ENCODE measurements around the gene EIF3K.

EIF3K gene

GRCh38 chr19:38638461-38638860, 19.5 kb downstream of the EIF3K start:
- Histone ChIP-seq H3K9me3 (ENCODE audit: control insufficient read depth, insufficient read depth, low read depth, low read length) (no peaks in the 10 kb centered on the region), H3K9ac (ENCODE audit: low read length) (no peak overlapping the region), H3K4me3 (ENCODE audit: low read depth, low read length) (no peak overlapping the region), H3K4me1 (ENCODE audit: control insufficient read depth, insufficient read depth, low read length) (peaks cover 27% of the 10 kb centered on the region), H3K27ac (ENCODE audit: low read depth, low read length) (peak overlapping the region; percentile 9; the same call in 1 of the 2 replicates), H3K27me3 (ENCODE audit: control insufficient read depth, insufficient read depth, low read length) (no peaks in the 10 kb centered on the region), H3K36me3 (ENCODE audit: control insufficient read depth, insufficient read depth, low read length) (peaks cover 23% of the 10 kb centered on the region)

DNA sequence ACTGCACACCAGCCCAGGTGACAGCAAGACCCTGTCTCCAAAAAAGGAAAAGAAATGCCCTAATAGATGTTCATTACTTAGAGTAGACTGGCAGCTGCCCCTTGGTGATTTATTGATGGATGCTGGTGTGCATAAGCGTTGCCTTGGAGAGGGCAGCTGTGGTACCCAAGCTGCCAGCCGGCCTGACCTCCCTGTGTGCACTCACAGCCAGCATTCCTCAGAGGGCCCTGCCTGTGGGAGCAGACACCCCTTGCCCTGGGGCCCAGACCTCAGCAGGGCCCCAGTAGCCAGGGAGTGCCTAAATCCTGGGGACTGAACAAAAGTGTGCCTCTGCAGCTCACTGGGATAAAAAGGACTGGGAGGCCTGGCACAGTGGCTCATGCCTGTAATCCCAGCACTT, 20.7 kb downstream of the EIF3K start:
- H3K4me1 ChIP-seq (ENCODE audit: control insufficient read depth, insufficient read depth, low read length): peaks cover 27% of the 10 kb centered on the region
- H3K9me3 ChIP-seq (ENCODE audit: control insufficient read depth, insufficient read depth, low read depth, low read length): no peaks in the 10 kb centered on the region
- H3K36me3 ChIP-seq (ENCODE audit: control insufficient read depth, insufficient read depth, low read length): peaks cover 20% of the 10 kb centered on the region
- H3K27me3 ChIP-seq (ENCODE audit: control insufficient read depth, insufficient read depth, low read length): no peaks in the 10 kb centered on the region
- H3K27ac ChIP-seq (ENCODE audit: low read depth, low read length): no peak overlapping the region
- H3K9ac ChIP-seq (ENCODE audit: low read length): no peak overlapping the region
- no peak overlapping the region for H3K4me3 ChIP-seq (ENCODE audit: low read depth, low read length)

GRCh38 chr19:38640368-38640767, 21.4 kb downstream of the EIF3K start:
- Histone ChIP-seq H3K9me3 (ENCODE audit: control insufficient read depth, insufficient read depth, low read depth, low read length) (no peaks in the 10 kb centered on the region), H3K4me1 (ENCODE audit: control insufficient read depth, insufficient read depth, low read length) (peaks cover 30% of the 10 kb centered on the region), H3K36me3 (ENCODE audit: control insufficient read depth, insufficient read depth, low read length) (peaks cover 14% of the 10 kb centered on the region), H3K27ac (ENCODE audit: low read depth, low read length) (no peak overlapping the region), H3K4me3 (ENCODE audit: low read depth, low read length) (no peak overlapping the region), H3K27me3 (ENCODE audit: control insufficient read depth, insufficient read depth, low read length) (no peaks in the 10 kb centered on the region), H3K9ac (ENCODE audit: low read length) (no peak overlapping the region)

DNA sequence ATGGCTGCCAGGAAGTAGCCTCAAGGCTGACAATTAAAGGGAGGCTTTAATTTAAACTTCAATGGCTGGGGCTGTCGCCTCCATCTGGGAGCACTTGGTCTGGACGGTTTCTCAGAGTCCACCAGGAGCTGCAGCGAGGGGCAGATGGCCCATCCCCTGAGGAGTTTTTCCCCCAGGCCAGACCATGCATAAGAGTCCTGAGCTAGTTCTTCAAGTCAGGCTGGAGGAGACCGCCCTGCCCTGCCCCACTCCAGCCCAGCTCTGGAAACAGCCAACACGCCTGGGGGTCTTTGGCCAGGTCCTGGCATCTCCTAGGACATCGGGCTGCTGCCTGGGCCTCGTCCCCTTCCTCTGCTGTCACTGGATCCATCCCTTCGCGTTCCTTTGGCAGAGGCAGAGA, 23.2 kb downstream of the EIF3K start:
- Histone ChIP-seq H3K9me3 (ENCODE audit: control insufficient read depth, insufficient read depth, low read depth, low read length) (no peaks in the 10 kb centered on the region), H3K36me3 (ENCODE audit: control insufficient read depth, insufficient read depth, low read length) (no peaks in the 10 kb centered on the region), H3K27me3 (ENCODE audit: control insufficient read depth, insufficient read depth, low read length) (no peaks in the 10 kb centered on the region), H3K4me1 (ENCODE audit: control insufficient read depth, insufficient read depth, low read length) (peaks cover 19% of the 10 kb centered on the region), H3K4me3 (ENCODE audit: low read depth, low read length) (no peak overlapping the region), H3K27ac (ENCODE audit: low read depth, low read length) (no peak overlapping the region), H3K9ac (ENCODE audit: low read length) (no peak overlapping the region)

- no peaks in the 10 kb centered on the region for H3K9me3 ChIP-seq (ENCODE audit: control insufficient read depth, insufficient read depth, low read depth, low read length)
- no peak overlapping the region for H3K27ac ChIP-seq (ENCODE audit: low read depth, low read length)
- H3K4me3 ChIP-seq (ENCODE audit: low read depth, low read length): no peak overlapping the region
These were observed 25.7 kb downstream of the EIF3K start for GRCh38 chr19:38644719-38645118.

DNA sequence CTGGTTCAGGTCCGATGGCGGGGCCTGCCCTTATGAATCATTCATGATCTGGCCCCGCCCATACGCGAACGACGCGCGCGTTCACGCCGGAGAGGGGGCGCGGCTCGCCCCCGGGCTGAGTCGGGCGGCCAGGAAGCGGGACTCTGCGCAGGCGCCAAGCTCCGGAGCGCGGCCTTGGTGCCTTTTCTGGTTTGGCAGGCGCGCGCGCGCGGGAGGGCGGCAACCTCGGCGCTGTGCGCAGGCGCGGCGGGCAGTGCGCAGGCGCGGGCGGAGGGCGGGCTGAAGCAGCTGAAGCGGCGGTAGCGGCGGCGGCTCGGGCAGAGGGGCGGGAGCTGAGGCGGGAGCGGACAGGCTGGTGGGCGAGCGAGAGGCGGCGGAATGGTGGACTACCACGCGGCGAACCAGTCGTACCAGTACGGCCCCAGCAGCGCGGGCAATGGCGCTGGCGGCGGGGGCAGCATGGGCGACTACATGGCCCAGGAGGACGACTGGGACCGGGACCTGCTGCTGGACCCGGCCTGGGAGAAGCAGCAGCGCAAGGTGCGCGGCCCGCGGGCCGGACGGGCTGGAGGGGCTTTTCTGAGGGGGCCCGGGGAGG, 28.5 kb downstream of the EIF3K start, which contains the start of gene ACTN4:
TSS of gene ACTN4 (plus strand) at position 282 of the 598 bp plus-strand sequence. CDS start at position 379, 97 bp downstream.
- no peaks in the 10 kb centered on the region for H3K27me3 ChIP-seq (ENCODE audit: control insufficient read depth, insufficient read depth, low read length)
- H3K27ac ChIP-seq (ENCODE audit: low read depth, low read length): peak within 1 kb of the TSS; percentile 84; the same call in 1 of the 2 replicates
- no peaks in the 10 kb centered on the region for H3K36me3 ChIP-seq (ENCODE audit: control insufficient read depth, insufficient read depth, low read length)
- peaks cover 41% of the 10 kb centered on the region for H3K4me1 ChIP-seq (ENCODE audit: control insufficient read depth, insufficient read depth, low read length)
- H3K4me3 ChIP-seq (ENCODE audit: low read depth, low read length): peak within 1 kb of the TSS; percentile 91
- peak within 1 kb of the TSS; percentile 92 for H3K9ac ChIP-seq (ENCODE audit: low read length)
- no peaks in the 10 kb centered on the region for H3K9me3 ChIP-seq (ENCODE audit: control insufficient read depth, insufficient read depth, low read depth, low read length)

More at GRCh38 chr19:38644719-38645118, 25.7 kb downstream of the EIF3K start:
- Histone ChIP-seq H3K36me3 (ENCODE audit: control insufficient read depth, insufficient read depth, low read length) (no peaks in the 10 kb centered on the region), H3K9ac (ENCODE audit: low read length) (no peak overlapping the region), H3K4me1 (ENCODE audit: control insufficient read depth, insufficient read depth, low read length) (peaks cover 22% of the 10 kb centered on the region), H3K27me3 (ENCODE audit: control insufficient read depth, insufficient read depth, low read length) (no peaks in the 10 kb centered on the region)

DNA sequence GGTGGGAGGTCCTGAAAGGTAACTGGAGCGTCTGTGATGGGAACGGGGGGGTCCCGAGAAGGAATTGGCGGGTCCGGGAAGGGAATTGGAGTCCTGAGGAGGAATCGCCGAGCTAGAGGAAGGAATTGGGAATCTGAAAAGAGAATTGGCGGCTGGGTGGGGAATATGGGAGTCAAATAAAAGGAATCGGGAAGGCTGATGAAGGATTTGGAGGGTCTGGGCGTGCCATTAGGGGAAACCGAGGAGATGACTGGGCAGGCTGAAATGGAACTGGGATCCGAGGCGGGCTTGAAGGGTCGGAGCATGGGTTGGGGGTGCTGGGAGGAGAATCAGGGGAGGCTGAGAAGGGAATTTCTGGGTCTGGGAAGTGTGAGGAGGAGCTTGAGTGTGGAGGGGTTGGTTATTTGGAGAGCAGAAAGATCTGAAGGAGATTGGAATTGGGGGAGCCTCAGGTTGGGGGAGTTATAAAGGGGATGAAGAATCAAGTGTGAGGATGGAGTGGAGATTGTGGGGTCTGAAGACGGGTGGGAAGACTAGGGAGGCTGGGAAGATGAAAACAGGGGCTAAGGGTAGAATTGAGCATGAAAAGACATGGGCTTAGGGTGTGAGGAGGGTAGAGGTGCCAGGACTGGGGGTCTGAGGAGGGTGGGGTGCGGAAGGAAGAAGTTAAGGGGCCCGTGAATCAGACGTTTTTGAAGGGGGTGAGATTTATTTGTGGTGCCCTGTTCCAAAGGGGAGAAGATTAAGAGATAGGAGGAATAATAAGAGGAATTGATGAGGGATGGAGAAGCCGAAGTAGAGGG, 29.2 kb downstream of the EIF3K start:
- Histone ChIP-seq H3K27ac (ENCODE audit: low read depth, low read length) (peak overlapping the region; percentile 84; the same call in 1 of the 2 replicates), H3K4me3 (ENCODE audit: low read depth, low read length) (peak overlapping the region; percentile 91), H3K4me1 (ENCODE audit: control insufficient read depth, insufficient read depth, low read length) (peaks cover 47% of the 10 kb centered on the region)

GRCh38 chr19:38648769-38649304, 29.8 kb downstream of the EIF3K start:
- Histone ChIP-seq H3K9ac (ENCODE audit: low read length) (peak overlapping the region; percentile 92), H3K4me1 (ENCODE audit: control insufficient read depth, insufficient read depth, low read length) (peaks cover 53% of the 10 kb centered on the region)

More for the DNA sequence above, 29.2 kb downstream of the EIF3K start:
- H3K36me3 ChIP-seq (ENCODE audit: control insufficient read depth, insufficient read depth, low read length): no peaks in the 10 kb centered on the region
- peak overlapping the region; percentile 92 for H3K9ac ChIP-seq (ENCODE audit: low read length)
- no peaks in the 10 kb centered on the region for H3K9me3 ChIP-seq (ENCODE audit: control insufficient read depth, insufficient read depth, low read depth, low read length)
- H3K27me3 ChIP-seq (ENCODE audit: control insufficient read depth, insufficient read depth, low read length): no peaks in the 10 kb centered on the region

DNA sequence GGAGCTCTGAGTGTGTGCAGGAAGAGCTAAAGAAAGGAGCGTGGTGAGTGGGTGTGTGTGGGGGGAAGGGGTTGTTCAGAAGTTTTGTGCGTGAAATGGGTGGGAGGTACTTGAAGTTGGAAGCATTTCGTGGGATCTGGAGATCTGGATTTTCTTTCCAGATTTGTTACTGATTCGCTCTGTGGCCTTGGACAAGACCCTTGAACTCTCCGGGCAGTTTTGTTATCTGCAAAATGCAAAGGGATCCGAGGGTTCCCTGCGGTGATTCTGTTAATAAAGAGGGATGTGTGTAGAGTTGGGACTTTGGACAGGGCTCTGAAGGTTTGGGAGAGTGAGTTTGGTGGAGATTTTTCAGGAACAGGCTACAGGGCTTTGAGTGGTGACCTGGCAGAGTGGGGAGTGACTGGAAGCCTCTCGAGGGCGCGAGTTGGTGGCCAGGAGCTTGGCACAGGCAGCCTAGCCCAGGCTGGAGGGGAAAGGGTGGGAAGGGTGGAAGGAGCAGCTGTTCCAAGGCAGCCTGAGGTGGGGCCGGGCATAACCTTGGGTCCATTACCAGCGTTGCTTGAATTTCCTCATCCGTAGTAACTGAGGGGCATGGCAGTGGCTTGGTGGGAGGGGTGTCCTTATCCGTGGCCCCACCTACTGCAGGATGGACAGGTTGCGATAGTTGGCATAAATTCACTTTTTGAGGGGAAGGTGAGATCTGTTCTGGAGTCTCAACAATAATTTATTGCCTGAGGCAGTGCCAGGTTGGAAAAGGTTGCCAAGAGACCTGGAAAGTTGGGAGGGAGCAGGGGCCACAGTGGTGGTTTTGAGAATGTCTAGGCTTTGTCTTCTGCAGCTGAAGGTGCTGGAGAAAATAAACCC, 30.6 kb downstream of the EIF3K start:
- no peaks in the 10 kb centered on the region for H3K36me3 ChIP-seq (ENCODE audit: control insufficient read depth, insufficient read depth, low read length)
- H3K4me3 ChIP-seq (ENCODE audit: low read depth, low read length): peak overlapping the region; percentile 91
- no peaks in the 10 kb centered on the region for H3K9me3 ChIP-seq (ENCODE audit: control insufficient read depth, insufficient read depth, low read depth, low read length)
- peak overlapping the region; percentile 84; the same call in 1 of the 2 replicates for H3K27ac ChIP-seq (ENCODE audit: low read depth, low read length)
- H3K4me1 ChIP-seq (ENCODE audit: control insufficient read depth, insufficient read depth, low read length): peaks cover 60% of the 10 kb centered on the region
- H3K9ac ChIP-seq (ENCODE audit: low read length): peak overlapping the region; percentile 92
- H3K27me3 ChIP-seq (ENCODE audit: control insufficient read depth, insufficient read depth, low read length): no peaks in the 10 kb centered on the region

More at GRCh38 chr19:38648769-38649304, 29.8 kb downstream of the EIF3K start:
- H3K36me3 ChIP-seq (ENCODE audit: control insufficient read depth, insufficient read depth, low read length): no peaks in the 10 kb centered on the region
- no peaks in the 10 kb centered on the region for H3K9me3 ChIP-seq (ENCODE audit: control insufficient read depth, insufficient read depth, low read depth, low read length)
- peak overlapping the region; percentile 84; the same call in 1 of the 2 replicates for H3K27ac ChIP-seq (ENCODE audit: low read depth, low read length)
- H3K27me3 ChIP-seq (ENCODE audit: control insufficient read depth, insufficient read depth, low read length): no peaks in the 10 kb centered on the region
- peak overlapping the region; percentile 91 for H3K4me3 ChIP-seq (ENCODE audit: low read depth, low read length)

DNA sequence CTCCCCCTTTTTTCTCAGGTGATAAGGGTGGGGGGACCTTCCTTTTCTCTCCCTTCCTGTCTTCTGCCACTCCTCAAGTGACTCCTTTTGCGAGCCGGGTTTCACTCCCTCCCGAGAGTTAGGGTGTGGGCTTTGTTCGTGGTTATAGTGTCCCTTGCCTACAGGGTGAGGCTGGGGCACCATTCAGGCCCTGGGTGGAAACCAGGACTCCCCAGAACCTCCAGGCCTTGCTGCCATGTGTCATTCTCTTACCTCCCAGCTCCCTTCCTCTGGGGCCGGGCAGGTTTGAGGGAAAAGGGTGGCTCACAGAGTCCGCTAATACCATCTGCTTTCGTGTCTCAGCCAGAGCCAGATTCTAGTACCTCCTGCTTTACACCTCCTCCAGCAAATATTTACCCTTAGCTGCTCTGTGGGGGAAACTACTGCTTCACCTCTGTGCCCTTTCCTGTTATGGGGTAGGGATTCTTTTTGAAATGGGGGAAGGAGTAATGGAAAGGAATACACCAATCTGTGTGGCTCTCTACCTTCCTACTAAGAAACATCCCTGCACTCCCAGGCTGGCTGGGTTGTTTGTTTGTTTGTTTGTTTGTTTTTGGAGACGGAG, 31.3 kb downstream of the EIF3K start:
- H3K4me1 ChIP-seq (ENCODE audit: control insufficient read depth, insufficient read depth, low read length): peaks cover 62% of the 10 kb centered on the region

More for the DNA sequence above, 31.3 kb downstream of the EIF3K start:
- Histone ChIP-seq H3K27me3 (ENCODE audit: control insufficient read depth, insufficient read depth, low read length) (no peaks in the 10 kb centered on the region), H3K9me3 (ENCODE audit: control insufficient read depth, insufficient read depth, low read depth, low read length) (no peaks in the 10 kb centered on the region), H3K9ac (ENCODE audit: low read length) (peak overlapping the region; percentile 92), H3K27ac (ENCODE audit: low read depth, low read length) (peak overlapping the region; percentile 58; the same call in 1 of the 2 replicates), H3K36me3 (ENCODE audit: control insufficient read depth, insufficient read depth, low read length) (no peaks in the 10 kb centered on the region), H3K4me3 (ENCODE audit: low read depth, low read length) (peak overlapping the region; percentile 91)

Measured in HUES6 (cell line).